ENCODE data around the gene GFAP.

Gene GFAP

GRCh38 chr17:44931376-44931775 lies 16.1 kb upstream of the GFAP start:
- DNase-seq (ENCODE audit: low read depth in 2 of 2), result no peak

- no peak for DNase-seq (ENCODE audit: low read depth in 2 of 2)
These were observed 15.4 kb upstream of the GFAP start for GRCh38 chr17:44930667-44931066.

- DNase-seq (ENCODE audit: low read depth in 2 of 2), result no peak
These were observed 13.8 kb upstream of the GFAP start for GRCh38 chr17:44928950-44929720.

- DNase-seq (ENCODE audit: low read depth in 2 of 2), result no peak
These were observed 12.8 kb upstream of the GFAP start for GRCh38 chr17:44928136-44928535.

GRCh38 chr17:44927696-44928095 lies 12.4 kb upstream of the GFAP start:
- DNase-seq (ENCODE audit: low read depth in 2 of 2), result no peak

GRCh38 chr17:44926821-44927525 lies 11.7 kb upstream of the GFAP start:
- no peak for DNase-seq (ENCODE audit: low read depth in 2 of 2)

- no peak for DNase-seq (ENCODE audit: low read depth in 2 of 2)
These were observed 10.7 kb upstream of the GFAP start for GRCh38 chr17:44925731-44926697.

GRCh38 chr17:44924107-44924544 lies 8.8 kb upstream of the GFAP start:
- DNase-seq (ENCODE audit: low read depth in 2 of 2), result no peak

- no peak for DNase-seq (ENCODE audit: low read depth in 2 of 2)
These were observed 7.6 kb upstream of the GFAP start for GRCh38 chr17:44922746-44923470.

GRCh38 chr17:44922136-44922535 lies 6.8 kb upstream of the GFAP start:
- DNase-seq (ENCODE audit: low read depth in 2 of 2), result no peak

- no peak for DNase-seq (ENCODE audit: low read depth in 2 of 2)
These were observed 6.0 kb upstream of the GFAP start for GRCh38 chr17:44921122-44921882.

GRCh38 chr17:44920565-44920940 lies 5.3 kb upstream of the GFAP start:
- no peak for DNase-seq (ENCODE audit: low read depth in 2 of 2)

GRCh38 chr17:44919885-44920564 lies 4.7 kb upstream of the GFAP start:
- DNase-seq (ENCODE audit: low read depth in 2 of 2), result peak; percentile 11 to 21

- DNase-seq (ENCODE audit: low read depth in 2 of 2), result no peak
These were observed 4.1 kb upstream of the GFAP start for GRCh38 chr17:44919411-44919810.

- no peak for DNase-seq (ENCODE audit: low read depth in 2 of 2)
These were observed 2.7 kb upstream of the GFAP start for GRCh38 chr17:44918006-44918405.

- no peak for DNase-seq (ENCODE audit: low read depth in 2 of 2)
These were observed 2.2 kb upstream of the GFAP start for GRCh38 chr17:44917456-44917855.

- no peak for DNase-seq (ENCODE audit: low read depth in 2 of 2)
These were observed 1.5 kb upstream of the GFAP start for GRCh38 chr17:44916781-44917241.

GRCh38 chr17:44915862-44916780 lies 821 bp upstream of the GFAP start:
- no peak for DNase-seq (ENCODE audit: low read depth in 2 of 2)

GRCh38 chr17:44914698-44915271 lies 515 bp downstream of the GFAP start:
- DNase-seq (ENCODE audit: low read depth in 2 of 2), result no peak
